ENCODE measurements around the gene USP36.
A peak's percentile ranks its signal among the peaks of the same experiment; 100 is the strongest.
"Not testable (repeated sequence)": the region's sequence is repeated elsewhere in the genome, so short reads cannot be mapped to it uniquely, and the experiment has no call there.

Gene USP36

GRCh38 chr17:78840780-78841611 lies at the start of gene USP36:
Gene USP36, minus strand, starts transcription at chr17:78840814. Its CDS starts 4,451 bp downstream, at chr17:78836363.
- Mint-ChIP-seq H3K4me1 (ENCODE audit: low read depth) (peaks cover 42% of the 10 kb centered on the region), H3K4me3 (peak within 1 kb of the TSS; percentile 95), H3K9me3 (ENCODE audit: low read depth) (no peaks in the 10 kb centered on the region), H3K27me3 (no peaks in the 10 kb centered on the region), H3K36me3 (peaks cover 13% of the 10 kb centered on the region), H3K27ac (peak within 1 kb of the TSS; percentile 94)

GRCh38 chr17:78890096-78890495 lies 49.5 kb upstream of the USP36 start:
- not testable (repeated sequence) for H3K9me3 Mint-ChIP-seq (ENCODE audit: low read depth); H3K36me3 Mint-ChIP-seq; H3K27me3 Mint-ChIP-seq; H3K4me3 Mint-ChIP-seq
- Mint-ChIP-seq H3K4me1 (ENCODE audit: low read depth) (peaks cover 33% of the 10 kb centered on the region), H3K27ac (peak overlapping the region; percentile 16)

- peak overlapping the region; percentile 16 for H3K27ac Mint-ChIP-seq
Observed at GRCh38 chr17:78889531-78889930, 48.9 kb upstream of the USP36 start.

GRCh38 chr17:78888941-78889518 lies 48.4 kb upstream of the USP36 start:
- Mint-ChIP-seq H3K27ac (no peak overlapping the region), H3K4me3 (peak overlapping the region; percentile 44), H3K4me1 (ENCODE audit: low read depth) (peaks cover 33% of the 10 kb centered on the region), H3K36me3 (no peaks in the 10 kb centered on the region), H3K9me3 (ENCODE audit: low read depth) (no peaks in the 10 kb centered on the region), H3K27me3 (no peaks in the 10 kb centered on the region)

More at GRCh38 chr17:78889531-78889930, 48.9 kb upstream of the USP36 start:
- Mint-ChIP-seq H3K36me3 (no peaks in the 10 kb centered on the region), H3K4me3 (no peak overlapping the region), H3K9me3 (ENCODE audit: low read depth) (no peaks in the 10 kb centered on the region), H3K4me1 (ENCODE audit: low read depth) (peaks cover 33% of the 10 kb centered on the region), H3K27me3 (no peaks in the 10 kb centered on the region)

- peaks cover 39% of the 10 kb centered on the region for H3K4me1 Mint-ChIP-seq (ENCODE audit: low read depth)
- H3K27ac Mint-ChIP-seq: no peak overlapping the region
- no peak overlapping the region for H3K4me3 Mint-ChIP-seq
- no peaks in the 10 kb centered on the region for H3K27me3 Mint-ChIP-seq
- H3K36me3 Mint-ChIP-seq: no peaks in the 10 kb centered on the region
- no peaks in the 10 kb centered on the region for H3K9me3 Mint-ChIP-seq (ENCODE audit: low read depth)
Observed at GRCh38 chr17:78886954-78887353, 46.3 kb upstream of the USP36 start.

- Mint-ChIP-seq H3K4me1 (ENCODE audit: low read depth) (peaks cover 29% of the 10 kb centered on the region), H3K27me3 (no peaks in the 10 kb centered on the region), H3K36me3 (no peaks in the 10 kb centered on the region), H3K27ac (no peak overlapping the region), H3K4me3 (no peak overlapping the region), H3K9me3 (ENCODE audit: low read depth) (no peaks in the 10 kb centered on the region)
Observed at GRCh38 chr17:78885956-78886355, 45.3 kb upstream of the USP36 start.

GRCh38 chr17:78884876-78885667 lies 44.5 kb upstream of the USP36 start:
- Mint-ChIP-seq H3K4me1 (ENCODE audit: low read depth) (peaks cover 25% of the 10 kb centered on the region), H3K36me3 (no peaks in the 10 kb centered on the region), H3K27ac (no peak overlapping the region), H3K9me3 (ENCODE audit: low read depth) (no peaks in the 10 kb centered on the region), H3K27me3 (no peaks in the 10 kb centered on the region), H3K4me3 (no peak overlapping the region)

- Mint-ChIP-seq H3K4me1 (ENCODE audit: low read depth) (peaks cover 26% of the 10 kb centered on the region), H3K9me3 (ENCODE audit: low read depth) (no peaks in the 10 kb centered on the region), H3K4me3 (no peak overlapping the region), H3K36me3 (no peaks in the 10 kb centered on the region), H3K27ac (no peak overlapping the region), H3K27me3 (no peaks in the 10 kb centered on the region)
Observed at GRCh38 chr17:78884148-78884825, 43.7 kb upstream of the USP36 start.

- H3K4me3 Mint-ChIP-seq: no peak overlapping the region
- peaks cover 25% of the 10 kb centered on the region for H3K4me1 Mint-ChIP-seq (ENCODE audit: low read depth)
- no peaks in the 10 kb centered on the region for H3K9me3 Mint-ChIP-seq (ENCODE audit: low read depth)
- no peaks in the 10 kb centered on the region for H3K36me3 Mint-ChIP-seq
- no peaks in the 10 kb centered on the region for H3K27me3 Mint-ChIP-seq
- peak overlapping the region; percentile 86 for H3K27ac Mint-ChIP-seq
Observed at GRCh38 chr17:78883533-78884131, 43.0 kb upstream of the USP36 start.

- Mint-ChIP-seq H3K9me3 (ENCODE audit: low read depth) (no peaks in the 10 kb centered on the region), H3K36me3 (no peaks in the 10 kb centered on the region), H3K4me1 (ENCODE audit: low read depth) (peaks cover 25% of the 10 kb centered on the region), H3K27me3 (no peaks in the 10 kb centered on the region), H3K27ac (peak overlapping the region; percentile 86), H3K4me3 (peak overlapping the region; percentile 59)
Observed at GRCh38 chr17:78883089-78883532, 42.5 kb upstream of the USP36 start.

- H3K27ac Mint-ChIP-seq: peak overlapping the region; percentile 86
- no peak overlapping the region for H3K4me3 Mint-ChIP-seq
- peaks cover 26% of the 10 kb centered on the region for H3K4me1 Mint-ChIP-seq (ENCODE audit: low read depth)
- H3K9me3 Mint-ChIP-seq (ENCODE audit: low read depth): no peaks in the 10 kb centered on the region
- no peaks in the 10 kb centered on the region for H3K36me3 Mint-ChIP-seq
- H3K27me3 Mint-ChIP-seq: no peaks in the 10 kb centered on the region
Observed at GRCh38 chr17:78882540-78883088, 42.0 kb upstream of the USP36 start.

- Mint-ChIP-seq H3K4me1 (ENCODE audit: low read depth) (peaks cover 26% of the 10 kb centered on the region), H3K4me3 (peak overlapping the region; percentile 76), H3K36me3 (no peaks in the 10 kb centered on the region), H3K9me3 (ENCODE audit: low read depth) (no peaks in the 10 kb centered on the region), H3K27ac (peak overlapping the region; percentile 77), H3K27me3 (no peaks in the 10 kb centered on the region)
Observed at GRCh38 chr17:78879635-78880186, 39.1 kb upstream of the USP36 start.

- Mint-ChIP-seq H3K4me1 (ENCODE audit: low read depth) (peaks cover 26% of the 10 kb centered on the region), H3K4me3 (peak overlapping the region; percentile 76), H3K27me3 (no peaks in the 10 kb centered on the region), H3K27ac (peak overlapping the region; percentile 80), H3K36me3 (no peaks in the 10 kb centered on the region), H3K9me3 (ENCODE audit: low read depth) (no peaks in the 10 kb centered on the region)
Observed at GRCh38 chr17:78878871-78879527, 38.4 kb upstream of the USP36 start.
